Type B pancreatic cell (in vitro differentiated cells): ENCODE results near the gene PFDN5. TPM values are rescaled to one million over a fixed set of nuclear protein-coding genes. Genes with fewer than 3 reads are reported as not detected.

Experiments used
- DNase-seq: peaks from one replicate; pipeline ENCODE4 v3.0.0; 2021; ENCODE audit warnings: mixed read lengths; ENCODE audit not compliant: unreplicated experiment; ENCODE audit errors: extremely low spot score
- H3K27ac Mint-ChIP-seq: 2 replicates; pipeline ENCODE4 v1.8.0; 2021; ENCODE audit warnings: mild to moderate bottlenecking, mixed read lengths
- H3K27me3 Mint-ChIP-seq: 2 replicates; pipeline ENCODE4 v1.8.0; 2021; ENCODE audit warnings: mixed read lengths
- H3K36me3 Mint-ChIP-seq: 2 replicates; pipeline ENCODE4 v1.8.0; 2021; ENCODE audit warnings: mixed read lengths
- H3K4me1 Mint-ChIP-seq: one replicate; pipeline ENCODE4 v1.8.0; 2021; ENCODE audit warnings: mixed read lengths; ENCODE audit not compliant: unreplicated experiment
- H3K4me3 Mint-ChIP-seq: 2 replicates; pipeline ENCODE4 v1.8.0; 2021; ENCODE audit warnings: mild to moderate bottlenecking, mixed read lengths
- H3K9me3 Mint-ChIP-seq: 2 replicates; pipeline ENCODE4 v1.8.0; 2021; ENCODE audit warnings: mixed read lengths
- CTCF ChIP-seq: fragments of 200-600 bp; sonication (generic); conservative IDR thresholded peaks from 2 replicates; pipeline ENCODE4 v1.5.0; 2021; ENCODE audit warnings: antibody characterized with exemption, mild to moderate bottlenecking
- long read RNA-seq: library from polyadenylated mRNA; unstranded; transcript quantifications from one replicate; pipeline ENCODE4 v2.0.0, GENCODE V29; 2020
- total RNA-seq: library from RNA; stranded (reverse); gene quantifications from 2 replicates; pipeline ENCODE4 v1.2.1, GENCODE V29; 2021; ENCODE audit warnings: low replicate concordance

Gene PFDN5
- total RNA-seq = 316 and 336 TPM in 2 replicates
- long read RNA-seq, transcript PFDN5-214 (6 exons, 847 nt) = major isoform, 143 of 157 reads
- long read RNA-seq, partial matches to known transcripts = 0 of 157 reads
- long read RNA-seq, other reads (novel, unspliced or antisense) = 3 of 157 reads

- Mint-ChIP-seq H3K9me3 (no peaks in the 10 kb centered on the region), H3K36me3 (peaks cover 16% of the 10 kb centered on the region), H3K27me3 (no peaks in the 10 kb centered on the region)
Observed at GRCh38 chr12:53295070-53295890, at the start of gene PFDN5. Gene PFDN5 (plus strand): TSS chr12:53295542. CDS start chr12:53295568, 26 bp downstream.

DNA sequence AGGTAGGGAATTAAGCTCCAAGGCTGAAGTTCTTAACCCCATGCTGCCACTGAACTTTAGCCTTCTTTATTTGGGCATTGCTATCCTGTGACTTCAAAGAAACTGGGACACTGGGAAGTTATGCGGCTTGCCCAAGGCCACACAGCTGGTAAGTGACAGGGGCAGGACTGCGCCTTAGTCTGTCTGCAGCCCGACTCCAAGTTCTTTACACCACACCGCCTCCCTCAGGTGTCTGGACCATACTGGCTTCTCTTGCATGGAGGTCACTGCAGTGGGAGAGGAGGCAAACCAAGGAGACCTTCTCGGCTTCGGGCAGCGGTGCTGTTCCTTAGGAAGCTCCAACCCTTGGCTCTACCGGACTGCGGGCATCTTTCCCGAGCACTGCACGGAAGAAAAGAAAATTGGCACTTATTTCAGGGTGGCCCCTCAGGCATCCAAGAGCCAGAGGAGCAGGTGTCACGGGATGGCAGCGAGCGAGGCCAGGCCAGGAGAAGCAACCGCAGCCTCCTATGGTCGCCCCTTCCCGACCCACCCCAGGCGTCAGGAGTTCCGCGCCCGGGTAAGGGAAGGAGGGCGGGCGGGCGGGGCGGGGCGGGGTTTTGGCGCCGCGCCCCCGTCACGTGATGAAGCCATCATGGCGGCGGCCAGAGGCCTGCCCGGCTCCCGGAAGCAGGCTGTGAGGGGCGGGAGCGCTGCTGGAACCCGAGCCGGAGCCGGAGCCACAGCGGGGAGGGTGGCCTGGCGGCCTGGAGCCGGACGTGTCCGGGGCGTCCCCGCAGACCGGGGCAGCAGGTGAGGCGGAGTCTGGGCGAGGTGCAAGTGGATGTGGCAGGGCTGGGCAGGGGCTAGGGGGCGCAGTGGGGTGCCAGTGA is 43.6 kb upstream of the PFDN5 start:
- Mint-ChIP-seq H3K27ac (peak overlapping the region; percentile 96), H3K4me1 (peaks cover 16% of the 10 kb centered on the region), H3K9me3 (no peaks in the 10 kb centered on the region), H3K27me3 (no peaks in the 10 kb centered on the region), H3K36me3 (no peaks in the 10 kb centered on the region), H3K4me3 (peak overlapping the region; percentile 98)
- no peak for TF ChIP-seq CTCF
- peak; percentile 86 for DNase-seq

More at GRCh38 chr12:53295070-53295890, at the start of gene PFDN5:
- peak within 1 kb of the TSS; percentile 98 for H3K27ac Mint-ChIP-seq
- peak within 1 kb of the TSS; percentile 99 for H3K4me3 Mint-ChIP-seq
- peak; percentile 51 for TF ChIP-seq CTCF
- peak; percentile 85 for DNase-seq
- H3K4me1 Mint-ChIP-seq = peaks cover 28% of the 10 kb centered on the region

DNA sequence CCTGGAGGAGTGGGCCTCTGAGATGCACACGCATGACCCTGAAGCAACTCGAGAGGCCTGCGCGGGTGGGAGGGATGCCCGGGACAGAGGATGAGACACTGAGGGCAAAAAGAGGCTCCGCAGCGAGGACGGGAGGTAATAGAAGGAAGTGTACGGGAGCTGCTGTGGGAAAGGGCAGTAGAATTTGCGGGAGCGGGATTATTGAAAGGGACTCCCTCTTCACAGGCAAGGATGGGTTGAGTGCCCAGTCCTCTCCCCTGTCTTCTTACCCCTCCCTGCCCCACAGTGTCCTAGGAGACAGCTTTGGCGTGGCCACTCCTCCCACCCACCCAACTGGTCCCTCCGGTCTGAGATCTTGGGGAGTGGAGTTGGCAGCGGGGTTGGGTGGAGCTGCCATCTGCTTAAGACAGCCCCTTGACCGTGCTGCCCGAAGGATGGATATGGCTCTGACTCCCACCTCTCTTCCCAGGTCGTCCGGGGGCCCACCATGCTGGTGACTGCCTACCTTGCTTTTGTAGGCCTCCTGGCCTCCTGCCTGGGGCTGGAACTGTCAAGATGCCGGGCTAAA is 42.9 kb upstream of the PFDN5 start:
- no peaks in the 10 kb centered on the region for H3K27me3 Mint-ChIP-seq
- DNase-seq = no peak
- H3K27ac Mint-ChIP-seq = peak overlapping the region; percentile 94
- H3K4me3 Mint-ChIP-seq = peak overlapping the region; percentile 98
- H3K9me3 Mint-ChIP-seq = no peaks in the 10 kb centered on the region
- no peaks in the 10 kb centered on the region for H3K36me3 Mint-ChIP-seq
- H3K4me1 Mint-ChIP-seq = peaks cover 16% of the 10 kb centered on the region
- no peak for TF ChIP-seq CTCF

DNA sequence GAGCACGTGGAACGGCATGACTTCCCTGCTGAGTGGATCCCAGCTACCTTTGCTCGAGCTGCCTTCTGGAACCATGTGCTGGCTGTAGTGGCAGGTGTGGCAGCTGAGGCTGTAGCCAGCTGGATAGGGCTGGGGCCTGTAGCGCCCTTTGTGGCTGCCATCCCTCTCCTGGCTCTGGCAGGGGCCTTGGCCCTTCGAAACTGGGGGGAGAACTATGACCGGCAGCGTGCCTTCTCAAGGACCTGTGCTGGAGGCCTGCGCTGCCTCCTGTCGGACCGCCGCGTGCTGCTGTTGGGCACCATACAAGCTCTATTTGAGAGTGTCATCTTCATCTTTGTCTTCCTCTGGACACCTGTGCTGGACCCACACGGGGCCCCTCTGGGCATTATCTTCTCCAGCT is 42.0 kb upstream of the PFDN5 start:
- DNase-seq = no peak
- no peaks in the 10 kb centered on the region for H3K27me3 Mint-ChIP-seq
- H3K27ac Mint-ChIP-seq = peak overlapping the region; percentile 94
- peak overlapping the region; percentile 98 for H3K4me3 Mint-ChIP-seq
- TF ChIP-seq CTCF = no peak
- peaks cover 16% of the 10 kb centered on the region for H3K4me1 Mint-ChIP-seq
- H3K9me3 Mint-ChIP-seq = no peaks in the 10 kb centered on the region
- no peaks in the 10 kb centered on the region for H3K36me3 Mint-ChIP-seq

GRCh38 chr12:53254816-53255545 is 40.4 kb upstream of the PFDN5 start:
- H3K36me3 Mint-ChIP-seq = no peaks in the 10 kb centered on the region
- no peak for DNase-seq
- no peak for TF ChIP-seq CTCF
- H3K9me3 Mint-ChIP-seq = no peaks in the 10 kb centered on the region
- no peaks in the 10 kb centered on the region for H3K27me3 Mint-ChIP-seq
- no peak overlapping the region for H3K4me3 Mint-ChIP-seq
- H3K27ac Mint-ChIP-seq = no peak overlapping the region
- peaks cover 16% of the 10 kb centered on the region for H3K4me1 Mint-ChIP-seq
